ENCODE data around the gene VPS37C. TPM values are rescaled to one million over a fixed set of nuclear protein-coding genes. Genes with fewer than 3 reads are reported as not detected.

VPS37C gene
- total RNA-seq, 3 donors from 2014 or later = 9.3 to 20.3 (median 17.1) TPM

- Histone ChIP-seq H3K4me3 (no peak overlapping the region), H3K4me1 (no peaks in the 10 kb centered on the region), H3K27me3 (no peaks in the 10 kb centered on the region), H3K9me3 (peaks cover 0 to 5% of the 10 kb centered on the region in 2 donors), H3K36me3 (no peaks in the 10 kb centered on the region), H3K27ac (no peak overlapping the region)
- intact Hi-C loops (cut with DNase I; ENCODE audit: low total_unique reads) = no loop called here
- TF ChIP-seq CTCF (IDR thresholded peaks at IDR 0.05) (no peak), POLR2AphosphoS5 (IDR thresholded peaks at IDR 0.05) (no peak), POLR2A (IDR thresholded peaks at IDR 0.05) (no peak)
- no peak for DNase-seq (ENCODE audit: low spot score in 2 of 2)
Observed at GRCh38 chr11:61193596-61193995, 32.4 kb upstream of the VPS37C start.

- DNase-seq (ENCODE audit: low spot score in 2 of 2) = no peak
- intact Hi-C loops (cut with DNase I; ENCODE audit: low total_unique reads) = no loop called here
- no peaks in the 10 kb centered on the region for H3K36me3 ChIP-seq
- H3K27me3 ChIP-seq = no peaks in the 10 kb centered on the region
- TF ChIP-seq POLR2AphosphoS5 (IDR thresholded peaks at IDR 0.05) (no peak), CTCF (IDR thresholded peaks at IDR 0.05) (no peak), POLR2A (IDR thresholded peaks at IDR 0.05) (no peak)
- H3K4me1 ChIP-seq = no peaks in the 10 kb centered on the region
- no peaks in the 10 kb centered on the region for H3K9me3 ChIP-seq
- no peak overlapping the region for H3K4me3 ChIP-seq
- H3K27ac ChIP-seq = no peak overlapping the region
Observed at GRCh38 chr11:61189933-61190332, 28.7 kb upstream of the VPS37C start.

- intact Hi-C loops (cut with DNase I; ENCODE audit: low total_unique reads) = no loop called here
- Histone ChIP-seq H3K9me3 (no peaks in the 10 kb centered on the region), H3K27me3 (no peaks in the 10 kb centered on the region), H3K4me1 (no peaks in the 10 kb centered on the region), H3K4me3 (no peak overlapping the region), H3K27ac (no peak overlapping the region), H3K36me3 (no peaks in the 10 kb centered on the region)
- peak in 1 of 2 donors; percentile 30 for DNase-seq (ENCODE audit: low spot score in 2 of 2)
- TF ChIP-seq CTCF (IDR thresholded peaks at IDR 0.05) (peak; percentile 77 to 86 (median 82)), POLR2A (IDR thresholded peaks at IDR 0.05) (no peak)
Observed at GRCh38 chr11:61187505-61188130, 26.4 kb upstream of the VPS37C start.

- no peaks in the 10 kb centered on the region for H3K4me1 ChIP-seq
- DNase-seq (ENCODE audit: low spot score in 2 of 2) = no peak
- intact Hi-C loops (cut with DNase I; ENCODE audit: low total_unique reads) = no loop called here
- no peak for TF ChIP-seq POLR2AphosphoS5 (IDR thresholded peaks at IDR 0.05)
- no peak for TF ChIP-seq CTCF (IDR thresholded peaks at IDR 0.05)
- no peak for TF ChIP-seq POLR2A (IDR thresholded peaks at IDR 0.05)
- H3K9me3 ChIP-seq = no peaks in the 10 kb centered on the region
- H3K36me3 ChIP-seq = no peaks in the 10 kb centered on the region
- H3K27ac ChIP-seq = no peak overlapping the region
- no peaks in the 10 kb centered on the region for H3K27me3 ChIP-seq
- no peak overlapping the region for H3K4me3 ChIP-seq
Observed at GRCh38 chr11:61186504-61186903, 25.3 kb upstream of the VPS37C start.

- H3K36me3 ChIP-seq = no peaks in the 10 kb centered on the region
- no peaks in the 10 kb centered on the region for H3K27me3 ChIP-seq
- no peak overlapping the region for H3K27ac ChIP-seq
- H3K9me3 ChIP-seq = no peaks in the 10 kb centered on the region
- DNase-seq (ENCODE audit: low spot score in 2 of 2) = no peak
- intact Hi-C loops (cut with DNase I; ENCODE audit: low total_unique reads) = no loop called here
- H3K4me1 ChIP-seq = no peaks in the 10 kb centered on the region
- no peak overlapping the region for H3K4me3 ChIP-seq
- TF ChIP-seq POLR2AphosphoS5 (IDR thresholded peaks at IDR 0.05) (no peak), CTCF (IDR thresholded peaks at IDR 0.05) (no peak), POLR2A (IDR thresholded peaks at IDR 0.05) (no peak)
Observed at GRCh38 chr11:61183645-61184044, 22.4 kb upstream of the VPS37C start.

Measured in breast epithelium (tissue), 4 donors.